Large intestine (tissue), 3 donors: Measurements from ENCODE around the gene XRN2. TPM values are rescaled to one million over a fixed set of nuclear protein-coding genes. Genes with fewer than 3 reads are reported as not detected.
"Not testable (repeated sequence)": the region's sequence is repeated elsewhere in the genome, so short reads cannot be mapped to it uniquely, and the experiment has no call there.

Experiments used
- DNase-seq, 2 donors: peaks; one replicate each; pipeline versions ENCODE4 v3.0.0 to v3.0.0-alpha.2; 2013
- H3K27ac ChIP-seq: one replicate; pipeline ENCODE4 v1.5.1; 2013; ENCODE audit warnings: low read length
- H3K27me3 ChIP-seq: 2 replicates; pipeline ENCODE4 v1.6.1; 2013; ENCODE audit warnings: low read length; ENCODE audit not compliant: control insufficient read depth, insufficient read depth
- H3K36me3 ChIP-seq: 2 replicates; pipeline ENCODE4 v1.6.1; 2013; ENCODE audit warnings: low read length; ENCODE audit not compliant: control insufficient read depth, insufficient read depth
- H3K4me1 ChIP-seq: one replicate; pipeline ENCODE4 v1.6.1; 2013; ENCODE audit warnings: low read length; ENCODE audit not compliant: control insufficient read depth, insufficient read depth
- H3K4me3 ChIP-seq: one replicate; pipeline ENCODE4 v1.5.1; 2013; ENCODE audit warnings: low read length
- H3K9me3 ChIP-seq: one replicate; pipeline ENCODE4 v1.6.1; 2013; ENCODE audit warnings: mild to moderate bottlenecking, low read depth, low read length, moderate library complexity; ENCODE audit not compliant: control insufficient read depth
- WGBS: methylation state at CpG from one replicate; pipeline ENCODE4 v1.1.5; 2013; ENCODE audit warnings: low lambda C conversion rate; ENCODE audit not compliant: insufficient coverage; 5-methylcytosine and 5-hydroxymethylcytosine counted together
- polyA plus RNA-seq: library from polyadenylated mRNA; unstranded; fragments of 120-200 nt; gene quantifications from one replicate; pipeline ENCODE4 v1.2.1, GENCODE V29; 2013

Gene XRN2
- polyA plus RNA-seq, 1 donor: 52.7 TPM

GRCh38 chr20:21394551-21394950 lies 91.4 kb downstream of the XRN2 start:
- no peak for DNase-seq
- 21% methylated on average over 3 of the region's 3 CpGs for WGBS
- H3K4me3 ChIP-seq: no peak overlapping the region
- no peak overlapping the region for H3K27ac ChIP-seq
- no peaks in the 10 kb centered on the region for H3K36me3 ChIP-seq
- no peaks in the 10 kb centered on the region for H3K9me3 ChIP-seq
- H3K27me3 ChIP-seq: peaks cover 78% of the 10 kb centered on the region
- H3K4me1 ChIP-seq: no peaks in the 10 kb centered on the region

GRCh38 chr20:21395051-21395665 lies 92.0 kb downstream of the XRN2 start:
- Histone ChIP-seq H3K27ac (no peak overlapping the region), H3K36me3 (no peaks in the 10 kb centered on the region), H3K4me1 (no peaks in the 10 kb centered on the region), H3K9me3 (no peaks in the 10 kb centered on the region), H3K27me3 (peaks cover 82% of the 10 kb centered on the region), H3K4me3 (no peak overlapping the region)
- DNase-seq: peak in 1 of 2 donors; percentile 22
- 20% methylated on average over 1 of the region's 6 CpGs for WGBS

- Histone ChIP-seq H3K4me1 (no peaks in the 10 kb centered on the region), H3K9me3 (no peaks in the 10 kb centered on the region), H3K27me3 (peaks cover 86% of the 10 kb centered on the region), H3K27ac (no peak overlapping the region), H3K36me3 (no peaks in the 10 kb centered on the region), H3K4me3 (no peak overlapping the region)
- WGBS: no CpG with 5 or more reads among the region's 103 CpGs
- peak in 1 of 2 donors; percentile 58 for DNase-seq
Observed at GRCh38 chr20:21395666-21396598, 92.8 kb downstream of the XRN2 start.

DNA sequence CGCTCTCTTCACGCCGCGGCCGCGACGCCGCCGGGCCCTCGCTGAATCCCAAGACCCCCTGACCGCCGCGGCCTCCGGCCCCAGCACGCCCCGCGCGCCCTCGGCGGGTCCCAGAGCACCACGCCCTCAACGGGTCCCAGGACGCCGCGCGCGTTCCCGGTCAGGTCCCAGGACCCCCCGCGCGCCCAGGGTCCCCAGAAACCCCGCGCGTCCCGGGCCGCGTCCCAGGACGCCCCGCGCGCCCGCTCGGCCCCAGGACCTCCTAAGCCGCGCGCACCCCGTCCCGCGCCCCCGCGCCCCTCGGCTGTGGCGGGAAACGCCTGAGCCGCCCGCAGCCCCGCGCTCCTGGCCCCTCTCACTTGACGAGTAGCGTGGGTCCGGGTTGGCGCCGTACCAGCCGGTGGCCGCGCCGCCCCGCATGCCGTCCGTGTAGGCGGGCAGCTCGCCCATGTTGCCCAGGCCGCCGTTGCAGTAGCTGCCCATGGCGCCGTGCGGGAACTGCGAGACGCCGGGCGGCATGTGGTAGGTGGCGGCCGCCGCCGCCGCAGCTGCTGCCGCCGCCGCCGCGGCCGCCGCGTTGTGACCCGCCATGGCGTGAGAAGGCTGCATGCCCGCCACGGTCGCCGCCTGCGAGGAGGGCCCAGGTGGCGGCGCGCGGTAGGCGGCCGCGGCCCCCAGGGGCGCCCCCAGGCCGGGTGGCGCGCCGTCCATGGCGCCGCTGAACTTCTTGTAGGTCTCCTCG lies 93.6 kb downstream of the XRN2 start:
- Histone ChIP-seq H3K27me3 (peaks cover 80% of the 10 kb centered on the region), H3K9me3 (no peaks in the 10 kb centered on the region), H3K4me1 (no peaks in the 10 kb centered on the region), H3K4me3 (no peak overlapping the region), H3K36me3 (no peaks in the 10 kb centered on the region), H3K27ac (no peak overlapping the region)
- peak in 1 of 2 donors; percentile 27 for DNase-seq
- WGBS: no CpG with 5 or more reads among the region's 116 CpGs

DNA sequence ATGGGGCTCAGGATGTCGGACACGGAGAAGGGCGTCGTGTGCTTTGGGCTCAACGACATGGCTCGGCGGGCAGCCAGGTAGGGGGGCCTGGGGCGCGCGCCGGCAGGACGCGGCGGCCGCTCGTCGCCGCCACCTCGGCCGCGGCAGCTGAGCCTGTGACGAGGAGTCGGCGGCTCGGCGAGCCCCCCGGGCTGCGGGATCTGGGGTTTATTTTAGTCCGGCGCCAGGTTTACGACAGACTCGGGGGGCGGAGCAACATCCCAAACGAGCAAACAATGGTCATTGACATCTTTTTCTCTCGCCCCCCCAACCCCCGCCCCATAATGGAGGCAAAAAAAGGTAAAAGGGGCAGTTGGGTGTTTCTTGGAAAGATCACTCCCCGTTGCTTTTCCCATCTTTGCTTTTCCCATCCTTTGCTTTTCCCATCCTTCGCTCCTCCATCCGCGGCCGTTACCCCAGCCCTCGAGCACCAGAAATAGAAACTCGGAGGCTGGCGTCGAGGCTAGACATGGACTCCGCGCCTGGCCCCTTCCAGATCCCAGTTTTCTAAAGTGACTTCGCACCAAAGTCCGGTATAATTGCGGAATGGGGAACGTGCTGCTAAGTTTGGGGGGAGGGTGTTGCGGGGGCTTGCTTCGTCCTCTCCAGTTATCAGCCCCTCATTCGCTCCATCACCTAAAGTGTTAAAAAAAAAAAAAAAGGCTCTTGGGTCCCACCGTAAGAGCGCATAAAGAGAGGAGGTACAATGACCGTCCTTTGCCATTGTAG lies 94.4 kb downstream of the XRN2 start, which contains the start of gene NKX2-4:
NKX2-4 (minus strand) TSS at position 186 of the 768 bp plus-strand sequence; CDS start at position 59, 127 bp downstream.
- H3K27ac ChIP-seq: no peak within 1 kb of the TSS
- WGBS: no CpG with 5 or more reads among the region's 57 CpGs
- peaks cover 76% of the 10 kb centered on the region for H3K27me3 ChIP-seq
- H3K36me3 ChIP-seq: no peaks in the 10 kb centered on the region
- no peak within 1 kb of the TSS for H3K4me3 ChIP-seq
- DNase-seq: no peak
- H3K4me1 ChIP-seq: no peaks in the 10 kb centered on the region
- H3K9me3 ChIP-seq: no peaks in the 10 kb centered on the region

DNA sequence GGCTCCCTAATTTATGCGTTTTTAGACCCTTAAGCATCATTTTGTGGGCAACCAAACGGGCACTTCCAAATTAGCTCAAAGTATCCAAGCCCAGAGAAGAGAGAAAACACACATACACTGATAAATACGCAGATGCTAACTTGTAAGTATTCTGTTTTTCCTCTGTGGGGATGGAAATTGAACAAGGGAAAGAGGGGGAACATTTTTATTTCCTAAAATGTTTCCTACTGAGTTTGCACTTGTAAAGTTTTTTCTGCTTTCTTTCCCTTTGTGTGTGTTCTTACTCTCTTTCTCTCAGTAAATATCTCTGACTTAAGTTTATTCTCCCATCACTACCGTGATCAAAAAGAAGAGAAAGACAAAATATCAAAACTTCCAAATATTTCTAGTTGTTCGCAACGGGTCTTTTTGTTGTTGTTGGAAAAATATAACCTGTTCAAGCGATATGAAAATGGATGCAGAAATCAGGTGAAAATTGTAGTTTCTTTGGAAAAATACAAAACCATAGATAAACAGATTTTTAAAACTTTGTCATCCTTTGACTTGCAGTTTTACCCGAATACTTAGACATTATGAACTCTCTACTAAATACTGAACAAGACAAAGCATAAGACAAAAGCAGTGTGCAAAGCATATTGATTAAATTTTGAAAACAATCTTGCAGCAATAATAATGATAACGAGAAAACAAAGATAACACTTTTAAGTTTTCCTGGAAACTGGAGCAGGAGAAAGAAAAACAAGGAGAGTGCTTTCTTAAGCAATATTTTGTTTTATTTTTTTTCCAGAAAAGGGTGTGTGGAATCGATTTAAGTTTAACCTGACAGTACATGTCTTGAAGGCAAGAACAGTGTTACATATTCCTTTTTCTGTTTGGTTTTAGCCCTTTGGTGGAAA lies 95.2 kb downstream of the XRN2 start:
- Histone ChIP-seq H3K9me3 (no peaks in the 10 kb centered on the region), H3K27ac (no peak overlapping the region), H3K36me3 (no peaks in the 10 kb centered on the region), H3K4me3 (no peak overlapping the region), H3K4me1 (no peaks in the 10 kb centered on the region), H3K27me3 (peaks cover 72% of the 10 kb centered on the region)
- 18% methylated on average over 5 of the region's 10 CpGs for WGBS
- no peak for DNase-seq

DNA sequence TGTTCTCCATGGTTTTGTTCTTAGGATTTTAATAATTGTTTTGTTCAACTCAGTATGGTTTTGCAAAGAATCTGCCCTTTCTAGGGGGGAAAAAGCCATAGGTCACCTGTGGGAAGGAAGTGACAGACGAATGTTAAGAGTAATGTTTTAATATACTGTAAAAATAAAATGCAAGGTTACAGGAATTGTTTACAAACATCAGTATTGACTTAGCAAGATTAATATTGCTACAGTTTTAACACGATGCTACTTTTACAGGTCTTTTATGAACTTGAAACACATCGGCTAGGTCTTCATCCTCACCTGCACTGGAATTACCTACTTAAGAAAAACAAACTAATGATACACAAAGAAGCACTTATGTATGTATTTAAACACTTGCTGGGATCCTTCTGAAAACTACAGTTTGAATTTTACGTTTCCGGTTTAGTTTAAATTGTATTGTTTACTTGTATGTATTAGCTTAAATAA lies 95.9 kb downstream of the XRN2 start:
- H3K27ac ChIP-seq: no peak overlapping the region
- no peaks in the 10 kb centered on the region for H3K9me3 ChIP-seq
- DNase-seq: no peak
- no peak overlapping the region for H3K4me3 ChIP-seq
- H3K4me1 ChIP-seq: no peaks in the 10 kb centered on the region
- no peaks in the 10 kb centered on the region for H3K36me3 ChIP-seq
- peaks cover 65% of the 10 kb centered on the region for H3K27me3 ChIP-seq
- 24% methylated on average over 4 of the region's 5 CpGs for WGBS

DNA sequence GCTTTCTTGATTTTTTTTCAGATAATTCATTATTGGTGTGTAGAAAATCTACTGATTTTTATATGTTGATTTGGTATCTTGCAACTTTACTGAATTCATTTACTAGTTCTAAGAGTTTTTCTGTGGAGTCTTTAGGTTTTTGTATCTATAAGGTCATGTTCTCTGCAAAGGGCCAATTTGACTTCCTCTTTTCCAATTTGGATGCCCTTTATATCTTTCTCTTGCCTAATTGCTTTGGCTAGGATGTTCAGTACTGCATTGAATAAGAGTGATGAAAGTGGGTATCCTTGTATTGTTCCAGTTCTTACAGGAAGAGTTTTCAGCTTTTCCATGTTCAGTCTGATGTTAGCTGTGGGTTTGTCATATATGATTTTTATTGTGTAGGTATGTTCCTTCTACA lies 108.6 kb downstream of the XRN2 start:
- no peak overlapping the region for H3K4me3 ChIP-seq

GRCh38 chr20:21413996-21414395 lies 110.9 kb downstream of the XRN2 start:
- not testable (repeated sequence) for H3K27ac ChIP-seq, H3K27me3 ChIP-seq, H3K36me3 ChIP-seq, H3K4me1 ChIP-seq, H3K4me3 ChIP-seq, DNase-seq, H3K9me3 ChIP-seq
- WGBS: no CpG with 5 or more reads among the region's 3 CpGs

More for the DNA sequence above, 108.6 kb downstream of the XRN2 start:
- H3K36me3 ChIP-seq: no peaks in the 10 kb centered on the region
- H3K27ac ChIP-seq: no peak overlapping the region
- H3K27me3 ChIP-seq: no peaks in the 10 kb centered on the region
- no peaks in the 10 kb centered on the region for H3K4me1 ChIP-seq
- H3K9me3 ChIP-seq: no peaks in the 10 kb centered on the region
- DNase-seq: no peak
